Peyer's patch (tissue), 4 donors: ENCODE results near the gene WFDC12.

Experiments used
- POLR2A ChIP-seq, 2 donors: fragments of 450-650 bp; IDR thresholded peaks; one replicate each; pipeline ENCODE4 v1.5.1; 2017; ENCODE audit warnings: antibody characterized with exemption in 2 of 2, mild to moderate bottlenecking in 2 of 2, moderate library complexity in 2 of 2
- TF ChIP-seq, protein P1 (sequence below), 6 experiments: fragments of 450-650 bp in 4 of 6; fragments of 200-600 bp in 2 of 6; sonication (generic) in 1 of 6; IDR thresholded peaks; one replicate each; pipeline ENCODE4 v1.5.1; 2017 to 2019; ENCODE audit warnings: antibody characterized with exemption in 6 of 6, mild to moderate bottlenecking in 3 of 6, moderate library complexity in 1 of 6

DNA sequence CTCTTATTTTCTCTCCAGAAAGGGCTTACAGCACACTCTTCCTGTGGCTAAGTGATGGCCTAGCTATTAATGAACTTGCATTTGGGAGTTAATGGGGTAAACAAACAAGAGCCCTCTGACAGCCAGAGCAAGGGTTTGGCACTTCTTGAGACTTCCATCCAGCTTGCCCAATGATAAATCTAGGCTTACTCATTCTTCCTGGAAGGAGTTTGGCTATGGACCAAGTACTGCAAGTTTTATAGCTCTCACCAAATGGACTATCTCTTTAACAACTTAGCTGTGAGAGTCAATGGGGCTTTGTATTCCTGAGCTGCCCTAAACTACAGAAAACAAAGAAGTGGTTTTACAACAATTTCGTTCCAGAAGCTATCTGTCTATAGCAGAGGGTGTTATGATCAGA, 33.7 kb upstream of the WFDC12 start:
- TF ChIP-seq POLR2A (IDR thresholded peaks at IDR 0.05) = no peak
- TF ChIP-seq, protein P1, sequence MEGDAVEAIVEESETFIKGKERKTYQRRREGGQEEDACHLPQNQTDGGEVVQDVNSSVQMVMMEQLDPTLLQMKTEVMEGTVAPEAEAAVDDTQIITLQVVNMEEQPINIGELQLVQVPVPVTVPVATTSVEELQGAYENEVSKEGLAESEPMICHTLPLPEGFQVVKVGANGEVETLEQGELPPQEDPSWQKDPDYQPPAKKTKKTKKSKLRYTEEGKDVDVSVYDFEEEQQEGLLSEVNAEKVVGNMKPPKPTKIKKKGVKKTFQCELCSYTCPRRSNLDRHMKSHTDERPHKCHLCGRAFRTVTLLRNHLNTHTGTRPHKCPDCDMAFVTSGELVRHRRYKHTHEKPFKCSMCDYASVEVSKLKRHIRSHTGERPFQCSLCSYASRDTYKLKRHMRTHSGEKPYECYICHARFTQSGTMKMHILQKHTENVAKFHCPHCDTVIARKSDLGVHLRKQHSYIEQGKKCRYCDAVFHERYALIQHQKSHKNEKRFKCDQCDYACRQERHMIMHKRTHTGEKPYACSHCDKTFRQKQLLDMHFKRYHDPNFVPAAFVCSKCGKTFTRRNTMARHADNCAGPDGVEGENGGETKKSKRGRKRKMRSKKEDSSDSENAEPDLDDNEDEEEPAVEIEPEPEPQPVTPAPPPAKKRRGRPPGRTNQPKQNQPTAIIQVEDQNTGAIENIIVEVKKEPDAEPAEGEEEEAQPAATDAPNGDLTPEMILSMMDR (IDR thresholded peaks at IDR 0.05) = no peak
